ENCODE measurements around the gene COPS3.

DNA sequence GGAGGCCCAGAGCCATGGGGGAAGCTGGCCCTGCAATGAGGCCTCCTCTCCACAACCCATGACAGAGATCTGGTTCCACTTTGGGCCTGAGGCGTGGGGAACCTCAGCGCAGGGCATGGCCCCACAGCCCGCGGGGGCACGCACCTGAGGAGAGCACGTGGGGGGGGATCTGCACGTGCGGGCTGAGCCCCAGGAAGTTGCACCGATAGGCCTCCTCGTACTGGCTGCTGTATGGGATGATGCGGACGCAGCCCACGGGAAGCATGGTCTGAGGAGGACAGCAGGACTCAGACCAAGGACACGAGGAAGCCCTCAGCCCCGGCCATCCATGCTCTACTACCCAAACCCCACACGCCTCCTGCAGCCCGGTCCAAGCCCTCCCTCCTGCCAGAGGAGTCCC lies 64.8 kb downstream of the COPS3 start:
- no peak for TF ChIP-seq POLR2AphosphoS5 (IDR thresholded peaks at IDR 0.05)
- TF ChIP-seq, protein P1, sequence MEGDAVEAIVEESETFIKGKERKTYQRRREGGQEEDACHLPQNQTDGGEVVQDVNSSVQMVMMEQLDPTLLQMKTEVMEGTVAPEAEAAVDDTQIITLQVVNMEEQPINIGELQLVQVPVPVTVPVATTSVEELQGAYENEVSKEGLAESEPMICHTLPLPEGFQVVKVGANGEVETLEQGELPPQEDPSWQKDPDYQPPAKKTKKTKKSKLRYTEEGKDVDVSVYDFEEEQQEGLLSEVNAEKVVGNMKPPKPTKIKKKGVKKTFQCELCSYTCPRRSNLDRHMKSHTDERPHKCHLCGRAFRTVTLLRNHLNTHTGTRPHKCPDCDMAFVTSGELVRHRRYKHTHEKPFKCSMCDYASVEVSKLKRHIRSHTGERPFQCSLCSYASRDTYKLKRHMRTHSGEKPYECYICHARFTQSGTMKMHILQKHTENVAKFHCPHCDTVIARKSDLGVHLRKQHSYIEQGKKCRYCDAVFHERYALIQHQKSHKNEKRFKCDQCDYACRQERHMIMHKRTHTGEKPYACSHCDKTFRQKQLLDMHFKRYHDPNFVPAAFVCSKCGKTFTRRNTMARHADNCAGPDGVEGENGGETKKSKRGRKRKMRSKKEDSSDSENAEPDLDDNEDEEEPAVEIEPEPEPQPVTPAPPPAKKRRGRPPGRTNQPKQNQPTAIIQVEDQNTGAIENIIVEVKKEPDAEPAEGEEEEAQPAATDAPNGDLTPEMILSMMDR (IDR thresholded peaks at IDR 0.05) = no peak

Data from upper lobe of left lung (tissue), 4 donors.